ENCODE measurements around the gene DIRAS2.

DNA sequence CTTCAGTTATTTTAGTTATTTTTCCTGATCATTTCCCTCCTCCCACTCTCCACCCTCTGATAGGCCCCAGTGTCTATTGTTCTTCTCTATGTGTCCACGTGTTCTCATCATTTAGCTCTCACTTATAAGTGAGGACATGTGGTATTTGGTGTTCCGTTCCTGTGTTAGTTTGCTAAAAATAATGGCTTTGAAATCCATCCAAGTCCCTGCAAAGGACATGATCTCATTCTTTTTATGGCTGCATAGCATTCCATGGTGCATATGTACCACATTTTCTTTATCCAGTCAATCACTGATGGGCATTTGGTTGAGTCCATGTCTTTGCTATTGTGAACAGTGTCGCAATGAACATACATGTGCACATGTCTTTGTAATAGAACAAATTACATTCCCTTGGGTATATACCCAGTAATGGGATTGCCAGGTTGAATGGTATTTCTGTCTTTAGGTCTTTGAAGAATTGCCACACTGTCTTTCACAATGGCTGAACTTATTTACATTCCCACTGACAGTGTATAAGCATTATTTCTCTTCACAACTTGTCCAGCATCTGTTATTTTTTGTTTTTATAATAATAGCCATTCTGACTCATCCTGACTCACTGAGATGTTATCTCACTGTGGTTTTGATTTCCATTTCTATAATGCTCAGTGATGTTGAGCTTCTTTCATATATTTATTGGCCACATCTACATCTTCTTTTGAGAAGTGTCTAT, 17.2 kb upstream of the DIRAS2 start:
- TF ChIP-seq EZH2 (IDR thresholded peaks at IDR 0.05; ENCODE audit: borderline replicate concordance), result no peak
- TF ChIP-seq, protein P1, sequence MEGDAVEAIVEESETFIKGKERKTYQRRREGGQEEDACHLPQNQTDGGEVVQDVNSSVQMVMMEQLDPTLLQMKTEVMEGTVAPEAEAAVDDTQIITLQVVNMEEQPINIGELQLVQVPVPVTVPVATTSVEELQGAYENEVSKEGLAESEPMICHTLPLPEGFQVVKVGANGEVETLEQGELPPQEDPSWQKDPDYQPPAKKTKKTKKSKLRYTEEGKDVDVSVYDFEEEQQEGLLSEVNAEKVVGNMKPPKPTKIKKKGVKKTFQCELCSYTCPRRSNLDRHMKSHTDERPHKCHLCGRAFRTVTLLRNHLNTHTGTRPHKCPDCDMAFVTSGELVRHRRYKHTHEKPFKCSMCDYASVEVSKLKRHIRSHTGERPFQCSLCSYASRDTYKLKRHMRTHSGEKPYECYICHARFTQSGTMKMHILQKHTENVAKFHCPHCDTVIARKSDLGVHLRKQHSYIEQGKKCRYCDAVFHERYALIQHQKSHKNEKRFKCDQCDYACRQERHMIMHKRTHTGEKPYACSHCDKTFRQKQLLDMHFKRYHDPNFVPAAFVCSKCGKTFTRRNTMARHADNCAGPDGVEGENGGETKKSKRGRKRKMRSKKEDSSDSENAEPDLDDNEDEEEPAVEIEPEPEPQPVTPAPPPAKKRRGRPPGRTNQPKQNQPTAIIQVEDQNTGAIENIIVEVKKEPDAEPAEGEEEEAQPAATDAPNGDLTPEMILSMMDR (IDR thresholded peaks at IDR 0.05; ENCODE audit: poor library complexity), result no peak
